B cell (primary cell): ENCODE data around the gene SLC12A4. TPM values are rescaled to one million over a fixed set of nuclear protein-coding genes. Genes with fewer than 3 reads are reported as not detected.

Source experiments
- ATAC-seq: fragments of 200-7000 bp; cut with Tn5 transposase; one replicate; pipeline ENCODE4 v1.10.0; 2021; ENCODE audit warnings: low read depth, mild to moderate bottlenecking, moderate number of reproducible peaks, moderate library complexity
- CTCF ChIA-PET: fragments of 350-600 bp; sonication (Branson Sonifier 250); formaldehyde crosslinking; loops from one replicate; lab custom pipeline; 2021; ENCODE audit warnings: antibody characterized with exemption, inconsistent platforms; lab: Charles Lee
- POLR2A ChIA-PET: fragments of 350-600 bp; sonication (Branson Sonifier 250); formaldehyde crosslinking; loops from one replicate; lab custom pipeline; 2021; ENCODE audit warnings: antibody characterized with exemption; lab: Charles Lee
- DNase-seq: peaks from one replicate; pipeline ENCODE4 v3.0.0; 2013
- H2AFZ ChIP-seq: 2 replicates; pipeline ENCODE4 v1.6.1; 2012; ENCODE audit warnings: mild to moderate bottlenecking, low read depth, low read length; ENCODE audit not compliant: insufficient read depth, poor library complexity, severe bottlenecking
- H3K27ac ChIP-seq, 2 donors: 1 replicate in 1 of 2; 2 replicates in 1 of 2; pipeline ENCODE4 v1.5.1; 2012 to 2013; ENCODE audit warnings: low read length in 2 of 2, mild to moderate bottlenecking in 2 of 2, moderate library complexity in 1 of 2
- H3K27me3 ChIP-seq, 4 experiments: fragments of 200-600 bp in 1 of 4; sonication (generic) in 1 of 4; replicated peaks in 1 of 4; 1 replicate in 2 of 4; 2 replicates in 2 of 4; pipeline versions ENCODE4 v1.6.1 to v1.7.0; 2013 to 2016; ENCODE audit warnings: low read length in 3 of 4, mild to moderate bottlenecking in 2 of 4, mixed read lengths in 1 of 4, moderate library complexity in 1 of 4; ENCODE audit not compliant: insufficient read depth in 4 of 4, control insufficient read depth in 3 of 4; ENCODE audit errors: control extremely low read depth in 1 of 4
- H3K36me3 ChIP-seq, 2 experiments: replicated peaks in 1 of 2; 1 replicate in 1 of 2; 2 replicates in 1 of 2; pipeline versions ENCODE4 v1.6.1 to v1.7.1; 2013; ENCODE audit warnings: low read length in 1 of 2; ENCODE audit not compliant: insufficient read depth in 2 of 2, control insufficient read depth in 1 of 2; ENCODE audit errors: control extremely low read depth in 1 of 2, extremely low read depth in 1 of 2
- H3K4me1 ChIP-seq, 2 donors: fragments of 200-600 bp in 1 of 2; sonication (generic) in 1 of 2; 1 replicate in 1 of 2; 2 replicates in 1 of 2; pipeline versions ENCODE4 v1.5.1 to v1.6.1; 2013 to 2017; ENCODE audit warnings: low read length in 2 of 2; ENCODE audit not compliant: control insufficient read depth in 2 of 2, insufficient read depth in 2 of 2
- H3K4me2 ChIP-seq: replicated peaks from 2 replicates; pipeline ENCODE3; 2012; ENCODE audit warnings: mild to moderate bottlenecking, low read depth, low read length; ENCODE audit not compliant: poor library complexity, severe bottlenecking
- H3K4me3 ChIP-seq, 5 experiments: fragments of 200-600 bp in 1 of 5; sonication (generic) in 1 of 5; 1 replicate in 3 of 5; 2 replicates in 2 of 5; pipeline versions ENCODE4 v1.5.1 to v1.7.0; 2011 to 2016; ENCODE audit warnings: low read length in 4 of 5, mild to moderate bottlenecking in 4 of 5, low read depth in 2 of 5, control low read depth in 1 of 5, moderate library complexity in 1 of 5; ENCODE audit not compliant: insufficient read depth in 1 of 5; ENCODE audit errors: control extremely low read depth in 1 of 5, extremely low read depth in 1 of 5
- H3K79me2 ChIP-seq: fragments of 200-600 bp; sonication (generic); one replicate; pipeline ENCODE4 v1.6.0; 2016; ENCODE audit warnings: low read length; ENCODE audit not compliant: control insufficient read depth, insufficient read depth
- H3K9ac ChIP-seq: fragments of 200-600 bp; sonication (generic); 2 replicates; pipeline ENCODE4 v1.6.1; 2017; ENCODE audit warnings: mild to moderate bottlenecking, low read length, moderate library complexity
- H3K9me3 ChIP-seq, 3 donors: one replicate each; pipeline versions ENCODE4 v1.6.1 to v1.7.1; 2013; ENCODE audit warnings: low read length in 2 of 3; ENCODE audit not compliant: control insufficient read depth in 2 of 3, insufficient read depth in 1 of 3; ENCODE audit errors: control extremely low read depth in 1 of 3
- H4K20me1 ChIP-seq: 2 replicates; pipeline ENCODE4 v1.6.0; 2012; ENCODE audit warnings: mild to moderate bottlenecking, low read length; ENCODE audit not compliant: insufficient read depth, control insufficient read depth, poor library complexity, severe bottlenecking
- H3K27ac Mint-ChIP-seq: one replicate; pipeline ENCODE4 v1.8.0; 2021; ENCODE audit warnings: mixed read lengths
- H3K27me3 Mint-ChIP-seq: one replicate; pipeline ENCODE4 v1.8.0; 2021; ENCODE audit warnings: mixed read lengths
- H3K4me1 Mint-ChIP-seq: one replicate; pipeline ENCODE4 v1.8.0; 2021; ENCODE audit warnings: mixed read lengths
- H3K4me3 Mint-ChIP-seq: one replicate; pipeline ENCODE4 v1.8.0; 2021; ENCODE audit warnings: mixed read lengths
- H3K9me3 Mint-ChIP-seq: one replicate; pipeline ENCODE4 v1.8.0; 2022; ENCODE audit warnings: mixed read lengths; ENCODE audit not compliant: insufficient read depth
- CTCF ChIP-seq: fragments of 200-600 bp; IDR thresholded peaks from one replicate; pipeline ENCODE4 v1.8.0; 2022; ENCODE audit warnings: antibody characterized with exemption, mild to moderate bottlenecking
- EZH2 ChIP-seq: IDR thresholded peaks from 2 replicates; pipeline ENCODE4 v1.6.1; 2012; ENCODE audit warnings: borderline replicate concordance, low read depth, mild to moderate bottlenecking, moderate library complexity, low read length; ENCODE audit not compliant: insufficient read depth, poor library complexity, severe bottlenecking
- WGBS: methylation state at CpG from one replicate; pipeline ENCODE4 v1.1.5; 2013; ENCODE audit warnings: missing lambda C conversion rate; ENCODE audit not compliant: insufficient coverage; 5-methylcytosine and 5-hydroxymethylcytosine counted together
- intact Hi-C: fragments of 100-400 bp; cut with micrococcal nuclease; formaldehyde crosslinking; loops from one replicate; pipeline ENCODE4 v1.10.0; 2022
- polyA plus RNA-seq: library from polyadenylated mRNA; depleted of rRNA; stranded (reverse); fragments of >200 nt; gene quantifications from 2 replicates; pipeline ENCODE4 v1.2.3, GENCODE V29; 2012
- total RNA-seq, 2 donors: library from RNA; stranded (reverse); fragments of 120-200 nt in 1 of 2; gene quantifications; 1 replicate in 1 of 2; 2 replicates in 1 of 2; pipeline versions ENCODE4 v1.2.3 to v1.2.4, GENCODE V29; 2013 to 2022

Gene SLC12A4
- total and polyA plus RNA-seq, 2 donors (not counting 1 experiment from before 2014, with no cell fraction given), result 20.2 to 42.2 TPM

GRCh38 chr16:67987460-67988160 lies 19.2 kb upstream of the SLC12A4 start:
- Mint-ChIP-seq H3K27ac (peak overlapping the region; percentile 73), H3K4me3 (no peak overlapping the region), H3K4me1 (peaks cover 59% of the 10 kb centered on the region), H3K27me3 (no peaks in the 10 kb centered on the region), H3K9me3 (no peaks in the 10 kb centered on the region)
- H4K20me1 ChIP-seq, result peaks cover 5% of the 10 kb centered on the region
- DNase-seq (no peak), ATAC-seq (no peak)
- intact Hi-C loops, result no loop called here
- 95% methylated on average over 11 of the region's 11 CpGs for WGBS
- no peaks in the 10 kb centered on the region for H3K9me3 ChIP-seq
- no peak overlapping the region for H2AFZ ChIP-seq
- H3K36me3 ChIP-seq, result peaks cover 0 to 16% of the 10 kb centered on the region in 2 experiments
- peaks cover 26% of the 10 kb centered on the region for H3K79me2 ChIP-seq
- TF ChIP-seq CTCF, result no peak
- no peak for TF ChIP-seq EZH2
- ChIA-PET POLR2A (no interaction called here), CTCF (interaction anchor here (1.1 to 28.7 kb wide), 3 partner anchors 8 to 54 kb away, joined by 3 to 320 read pairs (median 4); no protein-coding TSS in a partner anchor)
- H3K27ac ChIP-seq, result no peak overlapping the region
- H3K4me3 ChIP-seq, result no peak overlapping the region
- H3K4me2 ChIP-seq, result no peak overlapping the region
- peaks cover 25 to 38% of the 10 kb centered on the region in 2 donors for H3K4me1 ChIP-seq
- H3K9ac ChIP-seq, result no peak overlapping the region
- H3K27me3 ChIP-seq, result no peaks in the 10 kb centered on the region

- DNase-seq (no peak), ATAC-seq (no peak)
- H3K4me2 ChIP-seq, result no peak overlapping the region
- H3K4me3 ChIP-seq, result no peak overlapping the region
- ChIA-PET CTCF (interaction anchor here (1.1 to 28.7 kb wide), 3 partner anchors 9 to 55 kb away, joined by 3 to 320 read pairs (median 4); no protein-coding TSS in a partner anchor), POLR2A (interaction anchor here (1.9 kb wide), 1 partner anchor 54 kb away, joined by 4 read pairs; no protein-coding TSS in a partner anchor)
- peaks cover 0 to 12% of the 10 kb centered on the region in 2 experiments for H3K36me3 ChIP-seq
- 91% methylated on average over 3 of the region's 5 CpGs for WGBS
- intact Hi-C loops, result no loop called here
- no peaks in the 10 kb centered on the region for H3K9me3 Mint-ChIP-seq
- no peaks in the 10 kb centered on the region for H3K27me3 ChIP-seq
- peaks cover 20% of the 10 kb centered on the region for H3K79me2 ChIP-seq
- peaks cover 19 to 31% of the 10 kb centered on the region in 2 donors for H3K4me1 ChIP-seq
- no peak overlapping the region for H3K27ac Mint-ChIP-seq
- H3K27ac ChIP-seq, result no peak overlapping the region
- no peaks in the 10 kb centered on the region for H4K20me1 ChIP-seq
- no peak overlapping the region for H2AFZ ChIP-seq
- H3K9me3 ChIP-seq, result no peaks in the 10 kb centered on the region
- TF ChIP-seq EZH2 (no peak), CTCF (no peak)
- no peaks in the 10 kb centered on the region for H3K27me3 Mint-ChIP-seq
- no peak overlapping the region for H3K4me3 Mint-ChIP-seq
- peaks cover 54% of the 10 kb centered on the region for H3K4me1 Mint-ChIP-seq
- H3K9ac ChIP-seq, result no peak overlapping the region
Observed at GRCh38 chr16:67986949-67987348, 18.5 kb upstream of the SLC12A4 start.
